ENCODE measurements around the gene CPNE1.
"Not testable (repeated sequence)": the region's sequence is repeated elsewhere in the genome, so short reads cannot be mapped to it uniquely, and the experiment has no call there.

The CPNE1 gene
- total RNA-seq, result 96.6 reads per million, percentile 82 among the genes with 10 or more reads in this experiment

DNA sequence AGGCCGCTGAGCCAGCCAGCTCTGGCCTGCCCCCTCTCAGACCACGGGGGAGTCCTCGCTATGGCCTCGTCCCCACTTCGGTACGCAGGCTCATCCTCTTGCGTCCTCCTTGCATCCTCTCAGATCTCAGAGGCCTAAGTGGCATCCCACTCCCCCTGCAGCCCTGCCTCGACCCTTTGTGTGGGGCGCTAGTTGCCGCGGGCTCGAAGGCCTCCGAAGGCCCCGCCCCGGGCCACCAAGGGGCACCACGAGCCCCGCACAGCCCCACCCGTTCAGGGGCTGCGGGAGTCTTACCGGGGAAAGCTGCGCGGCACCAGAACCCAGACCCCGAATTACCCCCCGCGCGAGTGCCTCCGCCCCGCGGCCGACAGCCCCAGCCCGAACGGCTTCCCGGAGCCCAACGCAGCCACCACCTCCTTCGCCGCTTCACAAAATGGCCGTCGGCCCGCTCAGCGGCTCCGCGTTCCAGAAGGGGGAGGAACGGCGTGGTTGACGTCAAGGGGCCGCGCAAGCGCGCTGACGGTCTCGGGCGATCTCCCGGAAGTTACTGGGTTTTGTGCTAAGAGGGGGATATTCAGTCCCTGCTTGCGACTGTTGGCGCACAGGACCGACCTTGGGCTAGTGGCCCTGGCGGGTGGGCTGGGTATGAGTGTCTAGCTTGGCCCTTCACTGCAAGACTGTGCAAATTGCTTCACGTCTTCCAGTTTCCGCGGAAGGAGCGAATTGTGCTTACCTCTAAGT is at the start of gene CPNE1, which contains the start of gene RBM12:
Gene CPNE1 (minus strand): TSS at position 435 of the 741 bp plus-strand sequence. CDS start 31,977 bp downstream, outside the sequence.
Gene RBM12 (minus strand): TSS at position 435 of the 741 bp plus-strand sequence. CDS start 9,578 bp downstream, outside the sequence.
- DNase-seq, result peak; percentile 88

DNA sequence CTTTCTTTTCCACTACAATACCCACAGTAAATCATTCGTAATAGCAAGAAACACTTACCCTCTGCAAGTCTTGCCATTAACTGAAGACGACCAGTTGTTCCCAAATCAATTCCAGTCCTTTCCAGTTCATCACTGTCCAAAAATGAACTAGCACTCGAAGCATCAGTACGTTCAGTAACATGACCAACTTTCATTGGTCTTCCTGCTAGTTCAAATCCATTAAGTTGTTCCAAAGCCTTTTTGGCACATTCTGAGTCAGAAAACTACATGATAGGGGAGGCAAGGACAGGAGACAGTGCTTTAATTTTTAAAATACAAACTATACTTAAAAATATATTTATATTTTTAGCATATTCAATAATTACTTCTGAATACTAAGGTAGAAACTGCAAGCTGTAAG is 49.4 kb upstream of the CPNE1 start:
- DNase-seq, result no peak

DNA sequence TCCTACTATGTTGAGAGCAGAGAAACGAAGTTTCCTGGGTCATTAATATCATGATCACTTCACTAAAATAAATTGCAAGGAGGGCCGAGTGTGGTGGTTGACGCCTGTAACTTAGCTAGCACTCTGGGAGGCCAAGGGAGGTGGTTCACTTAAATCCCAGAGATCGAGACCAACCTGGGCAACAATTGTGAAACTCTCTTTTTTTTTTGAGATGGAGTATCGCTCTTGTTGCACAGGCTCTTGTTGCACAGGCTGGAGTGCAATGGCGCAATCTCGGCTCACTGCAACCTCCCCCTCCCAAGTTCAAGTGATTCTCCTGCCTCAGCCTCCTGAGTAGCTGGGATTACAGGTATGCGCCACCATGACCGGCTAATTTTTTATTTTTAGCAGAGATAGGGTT is 48.4 kb upstream of the CPNE1 start:
- DNase-seq, result not testable (repeated sequence)

DNA sequence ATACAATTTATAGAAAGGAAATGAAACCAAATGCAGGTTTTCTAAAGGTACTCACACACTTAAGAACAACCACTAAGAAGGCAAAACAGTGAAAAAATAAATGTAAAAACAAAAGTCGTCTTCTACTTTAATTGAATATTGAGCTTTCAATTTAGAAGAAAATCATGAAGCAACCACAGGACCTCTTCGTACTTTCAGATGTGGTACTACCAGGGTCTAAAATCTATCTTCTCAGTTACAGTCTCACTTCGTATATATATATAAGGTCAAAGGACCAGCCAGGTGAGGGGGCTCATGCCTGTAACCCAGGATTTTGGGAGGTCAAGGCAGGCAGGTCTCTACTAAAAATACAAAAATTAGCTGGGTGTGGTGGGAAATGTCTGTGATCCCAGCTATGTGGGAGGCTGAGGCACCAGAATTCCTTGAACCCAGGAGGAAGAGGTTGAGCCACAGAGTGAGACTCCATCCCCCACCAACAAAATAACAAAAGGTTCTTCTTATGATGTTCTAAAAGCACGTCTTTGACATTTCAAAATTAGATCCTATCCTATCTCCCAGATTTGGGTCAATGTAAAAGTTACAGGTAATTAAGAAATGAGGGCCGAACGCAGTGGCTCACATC is 47.0 kb upstream of the CPNE1 start:
- no peak for DNase-seq

DNA sequence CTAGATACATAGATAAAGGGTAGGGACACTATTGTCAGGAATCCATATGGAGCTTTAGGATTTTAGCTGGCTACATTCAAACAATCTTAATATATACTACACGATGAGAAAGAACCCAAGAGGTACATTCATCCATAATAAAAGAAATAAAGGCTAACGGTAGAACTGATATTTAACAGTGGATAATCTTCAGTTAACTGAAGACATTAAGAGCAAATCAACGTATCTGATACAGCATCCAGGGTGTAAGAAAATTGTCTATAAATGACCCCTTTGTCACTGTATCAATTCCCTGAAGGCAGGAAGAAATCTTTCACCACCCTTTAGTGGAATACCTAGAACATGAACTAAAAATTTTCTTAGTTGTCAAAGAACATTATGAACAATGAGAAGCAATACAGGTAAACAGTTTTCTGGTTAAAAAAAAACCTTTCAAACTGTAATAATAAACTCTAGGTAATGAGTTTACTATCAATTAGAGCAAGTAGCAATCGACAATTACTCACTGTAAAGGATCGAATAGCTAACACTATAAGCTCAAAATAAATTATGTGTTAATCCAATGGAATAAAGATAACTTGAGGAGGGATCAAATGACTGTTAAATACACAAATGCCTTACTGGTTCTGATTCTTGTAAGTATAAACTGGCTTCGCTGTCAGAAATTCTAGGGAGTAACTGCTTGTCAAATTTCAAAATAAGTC is 46.3 kb upstream of the CPNE1 start:
- no peak for DNase-seq

DNA sequence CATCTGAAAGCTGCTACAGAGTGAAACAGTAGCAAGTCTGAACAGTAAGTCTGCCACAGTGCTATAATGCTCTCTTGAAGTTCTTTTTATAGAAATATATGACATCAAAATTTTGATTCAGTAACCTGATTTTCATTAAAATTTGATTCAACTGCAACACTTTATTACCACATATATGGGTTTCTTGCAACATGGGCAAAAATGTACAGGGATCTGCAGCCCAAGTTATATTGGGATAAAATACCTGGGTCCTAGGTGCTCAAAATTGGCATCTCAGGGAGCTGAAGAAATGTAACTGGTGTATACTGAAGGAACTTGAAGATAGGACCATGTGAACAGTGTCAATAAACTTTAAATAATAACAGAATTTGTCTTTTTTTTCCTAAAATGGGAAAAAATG is 45.3 kb upstream of the CPNE1 start:
- no peak for DNase-seq

DNA sequence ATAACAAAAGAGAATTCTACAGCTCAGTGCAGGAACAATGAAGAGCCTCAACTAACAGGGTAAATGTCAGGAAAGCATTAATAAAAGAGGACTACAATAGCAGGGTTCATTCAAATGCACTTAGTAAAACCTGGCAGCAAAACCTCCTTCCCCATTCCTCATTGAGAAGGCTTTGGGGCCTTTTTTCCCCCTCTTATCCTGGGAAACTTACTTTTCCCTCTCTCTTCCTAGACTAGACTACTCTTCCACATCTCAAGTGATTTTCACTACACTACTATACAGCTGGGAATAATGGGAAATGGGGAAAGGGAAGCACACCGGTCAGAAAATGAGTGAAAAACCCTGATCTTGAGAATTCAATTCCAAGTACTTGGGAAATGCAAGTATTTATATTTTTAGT is 44.6 kb upstream of the CPNE1 start:
- DNase-seq, result no peak

DNA sequence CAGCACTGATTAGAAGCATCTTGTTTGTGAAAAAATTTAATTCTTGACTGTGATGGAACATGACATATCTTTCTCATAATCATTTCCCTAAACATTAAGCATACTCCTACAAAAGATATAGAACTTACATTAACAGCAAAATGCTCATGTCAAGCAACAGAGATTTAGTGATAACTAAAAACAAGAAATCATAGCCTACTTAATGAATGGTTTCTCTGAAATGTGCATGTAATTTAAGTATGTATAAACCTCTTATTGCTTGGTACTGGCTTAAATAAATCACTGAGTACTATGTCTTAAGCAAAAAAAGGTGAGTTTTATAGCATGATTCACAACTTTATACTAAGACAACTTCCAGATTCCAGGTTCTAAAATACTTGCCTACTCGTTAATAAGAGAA is 43.8 kb upstream of the CPNE1 start:
- no peak for DNase-seq

DNA sequence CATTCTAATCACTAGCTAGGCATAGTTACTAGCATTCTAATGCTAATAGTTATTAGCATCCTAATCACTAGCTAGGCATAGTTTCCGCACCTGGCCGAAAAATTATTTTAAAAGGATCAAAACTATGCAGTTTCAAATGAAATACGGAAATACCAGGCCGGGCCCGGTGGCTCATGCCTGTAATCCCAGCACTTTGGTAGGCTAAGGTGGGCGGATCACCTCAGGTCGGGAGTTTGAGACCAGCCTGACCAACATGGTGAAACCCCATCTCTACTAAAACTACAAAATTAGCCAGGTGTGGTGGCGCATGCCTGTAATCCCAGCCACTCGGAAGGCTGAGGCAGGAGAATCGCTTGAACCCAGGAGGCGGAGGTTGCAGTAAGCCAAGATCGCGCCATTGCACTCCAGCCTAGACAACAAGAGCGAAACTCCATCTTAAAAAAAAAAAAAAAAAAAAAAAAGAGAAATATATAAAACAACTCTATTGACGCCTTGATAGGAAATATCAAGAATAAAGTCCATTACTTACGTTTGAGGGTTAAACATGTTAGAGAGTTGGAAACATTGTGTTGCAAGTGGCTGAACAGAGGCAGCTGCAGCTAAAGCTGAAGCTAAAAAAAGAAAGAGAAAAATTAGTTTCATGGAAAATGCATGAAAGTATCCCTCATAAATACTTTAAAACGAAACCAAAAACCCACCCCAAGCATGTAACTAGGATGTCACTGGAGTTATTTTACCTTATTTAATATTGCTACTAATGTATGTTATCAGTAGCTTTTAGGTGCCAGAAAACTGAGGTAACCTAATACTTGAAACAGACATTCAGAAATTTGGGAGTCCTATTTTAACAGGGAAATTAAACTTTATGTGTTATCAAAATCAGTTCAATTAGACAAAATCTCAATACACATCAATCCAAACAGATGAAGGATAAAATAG is 42.2 kb upstream of the CPNE1 start:
- DNase-seq, result not testable (repeated sequence)

DNA sequence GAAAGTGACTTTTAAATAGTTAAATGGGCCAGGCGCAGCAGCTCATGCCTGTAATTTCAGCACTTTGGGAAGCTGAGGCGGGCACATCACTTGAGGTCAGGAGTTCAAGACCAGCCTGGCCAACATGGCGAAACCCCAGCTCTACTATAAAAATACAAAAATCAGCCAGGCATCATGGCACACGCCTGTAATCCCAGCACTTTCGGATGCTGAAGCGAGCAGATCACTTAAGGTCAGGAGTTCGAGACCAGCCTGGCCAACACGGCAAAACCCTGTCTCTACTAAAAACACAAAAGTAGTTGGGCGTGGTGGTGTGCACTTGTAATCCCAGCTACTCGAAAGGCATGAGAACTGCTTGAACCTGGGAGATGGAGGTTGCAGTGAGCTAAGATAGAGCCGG is 41.2 kb upstream of the CPNE1 start:
- not testable (repeated sequence) for DNase-seq

DNA sequence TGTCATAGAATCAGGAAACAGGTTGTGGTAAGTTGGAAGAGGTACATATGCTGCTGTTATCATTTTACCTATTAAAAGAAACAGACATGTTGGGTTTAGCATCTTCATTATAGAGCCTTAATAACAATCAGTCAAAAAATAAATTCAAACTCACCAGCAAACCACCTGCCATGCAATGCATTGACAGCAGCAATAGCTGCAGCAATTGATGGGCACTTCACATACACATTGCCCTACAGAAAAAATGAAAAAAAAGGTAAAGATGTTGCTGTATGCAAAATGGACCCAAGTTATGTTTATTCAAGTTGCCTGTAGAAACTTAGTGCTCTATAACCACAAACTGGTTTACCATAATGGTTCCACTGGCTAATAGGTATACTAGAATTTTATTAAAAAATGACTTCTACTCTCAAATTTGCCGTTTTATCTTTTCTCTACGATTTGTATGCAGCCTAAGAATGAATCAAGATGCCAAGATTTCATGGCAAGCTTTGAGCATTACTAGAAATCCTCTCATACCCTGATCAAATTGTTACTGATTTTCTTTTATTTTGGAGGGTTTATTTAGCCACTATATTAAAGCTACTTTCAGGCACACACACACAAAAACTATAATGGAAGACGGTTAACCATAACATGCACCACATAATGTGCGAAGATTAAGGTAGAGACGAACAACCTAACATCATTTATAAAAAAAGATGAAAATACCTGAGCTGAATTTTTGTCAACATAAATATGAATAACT is 40.0 kb upstream of the CPNE1 start:
- DNase-seq, result no peak

DNA sequence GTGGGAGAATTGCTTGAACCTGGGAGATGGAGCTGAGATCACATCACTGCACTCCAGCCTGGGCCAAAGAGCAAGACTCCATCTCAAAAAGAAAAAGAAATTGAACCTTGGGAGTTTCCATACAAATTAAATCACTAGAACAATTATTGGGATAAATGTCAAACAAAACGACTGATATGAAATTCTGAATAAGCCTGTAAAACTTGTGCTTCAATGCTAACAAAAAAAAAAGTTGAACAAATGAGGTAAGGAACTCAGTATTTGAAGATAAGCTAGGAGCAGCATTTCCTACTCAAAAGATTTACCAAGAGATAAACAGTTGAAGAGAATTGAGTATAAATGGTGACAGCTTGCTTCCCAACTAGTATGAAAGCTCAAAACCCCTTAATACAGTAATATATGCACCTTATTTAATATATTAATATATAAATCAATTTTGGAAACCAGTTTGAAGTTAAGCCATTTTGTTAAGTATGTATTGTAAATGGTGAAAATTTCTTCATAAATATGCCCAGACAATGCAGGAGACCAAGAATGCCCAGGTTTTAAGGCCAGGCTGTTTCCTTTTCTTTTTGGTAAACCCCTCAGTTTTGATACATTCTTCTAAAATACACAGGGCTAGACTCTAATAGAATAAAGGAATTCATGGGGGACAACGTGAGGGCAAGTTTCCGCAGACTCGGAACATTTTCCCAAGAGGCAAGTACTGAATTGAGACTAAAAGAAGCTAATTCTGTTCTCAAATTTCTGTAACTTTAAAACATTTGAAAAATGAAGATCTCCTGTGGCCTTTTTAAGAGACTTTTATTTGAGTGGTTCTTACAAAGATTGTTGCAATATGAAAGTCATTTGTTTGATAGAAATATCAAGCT is 38.4 kb upstream of the CPNE1 start:
- no peak for DNase-seq

DNA sequence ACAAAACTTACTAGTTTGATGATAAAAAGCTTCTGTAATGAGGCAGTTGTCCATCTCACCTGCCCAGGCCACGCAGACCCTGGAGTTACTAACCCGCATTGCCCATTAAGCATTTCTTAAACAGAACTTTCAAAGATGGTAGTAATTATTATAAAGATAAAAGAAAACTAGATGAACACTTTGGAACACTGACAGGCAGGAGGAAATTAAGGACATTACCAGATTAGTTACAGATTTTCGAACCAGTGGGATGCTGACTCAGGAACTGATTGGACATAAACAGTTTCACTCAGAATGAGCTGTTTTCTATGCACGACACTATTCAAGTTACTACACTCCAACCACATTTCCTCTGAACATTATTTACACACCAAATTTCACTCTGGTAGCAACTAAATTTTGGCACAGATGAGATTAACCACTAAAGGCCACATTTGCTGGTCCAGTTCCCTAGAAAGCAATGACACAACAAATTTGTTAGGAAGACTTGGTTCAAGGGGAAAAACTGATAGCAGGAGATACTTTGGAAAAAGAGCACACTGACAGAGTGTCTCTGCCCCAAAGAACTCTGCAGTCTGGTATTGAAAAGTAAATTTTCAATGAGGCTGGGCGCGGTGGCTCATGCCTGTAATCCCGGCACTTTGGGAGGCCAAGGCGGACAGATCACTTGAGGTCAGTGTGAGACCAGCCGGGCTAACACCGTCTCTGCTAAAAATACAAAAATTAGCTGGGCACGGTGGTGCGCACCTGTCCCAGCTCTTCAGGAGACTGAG is 37.5 kb upstream of the CPNE1 start:
- DNase-seq, result no peak

DNA sequence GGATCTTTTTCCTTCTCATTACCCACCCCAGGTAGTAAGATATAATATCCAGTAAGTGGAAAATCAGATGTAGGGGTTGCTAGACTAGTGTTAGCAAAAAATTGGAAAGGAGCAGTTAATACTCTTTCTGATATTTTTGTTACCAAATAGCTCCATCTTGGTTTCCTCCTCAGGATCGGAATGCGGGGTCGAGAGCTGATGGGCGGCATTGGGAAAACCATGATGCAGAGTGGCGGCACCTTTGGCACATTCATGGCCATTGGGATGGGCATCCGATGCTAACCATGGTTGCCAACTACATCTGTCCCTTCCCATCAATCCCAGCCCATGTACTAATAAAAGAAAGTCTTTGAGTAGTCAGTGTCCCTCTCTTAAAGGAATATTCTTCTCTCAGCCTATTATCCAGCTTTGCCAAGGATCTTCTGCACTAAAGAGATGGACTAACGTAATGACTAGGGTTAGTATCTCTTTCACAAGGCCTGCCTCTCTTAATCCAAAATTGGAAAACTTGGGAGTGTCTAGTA is 36.0 kb upstream of the CPNE1 start:
- no peak for DNase-seq

DNA sequence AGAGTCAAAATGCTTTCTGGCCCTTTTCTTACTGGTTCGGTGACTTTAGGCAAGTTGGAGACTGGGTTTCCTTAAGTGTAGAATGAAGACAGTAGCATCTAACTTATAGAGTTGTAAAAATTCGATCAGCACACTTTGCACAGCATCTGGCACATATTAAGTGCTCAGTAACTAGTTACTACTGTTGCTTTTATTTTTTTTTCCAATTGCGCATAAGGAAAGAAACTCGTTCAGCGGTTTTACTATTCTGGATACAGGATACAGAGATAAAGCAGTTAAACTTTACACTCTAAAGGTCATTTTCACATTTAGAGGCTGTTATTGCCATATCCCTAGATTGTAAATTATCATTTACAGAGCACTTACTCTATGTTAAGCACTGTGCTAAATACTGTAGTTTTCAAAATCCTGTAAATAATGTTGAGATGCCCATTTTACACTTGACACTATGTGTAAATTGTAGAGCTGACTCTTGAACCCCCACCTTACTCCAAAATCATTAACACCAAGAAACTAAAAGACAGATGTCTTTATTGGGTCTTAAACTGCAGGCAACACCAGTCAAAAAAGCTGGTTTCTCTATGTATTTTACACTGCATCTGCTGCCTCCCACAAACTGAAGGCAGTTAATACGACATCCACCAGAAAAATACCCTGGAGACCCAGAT is 35.4 kb upstream of the CPNE1 start:
- DNase-seq, result no peak

DNA sequence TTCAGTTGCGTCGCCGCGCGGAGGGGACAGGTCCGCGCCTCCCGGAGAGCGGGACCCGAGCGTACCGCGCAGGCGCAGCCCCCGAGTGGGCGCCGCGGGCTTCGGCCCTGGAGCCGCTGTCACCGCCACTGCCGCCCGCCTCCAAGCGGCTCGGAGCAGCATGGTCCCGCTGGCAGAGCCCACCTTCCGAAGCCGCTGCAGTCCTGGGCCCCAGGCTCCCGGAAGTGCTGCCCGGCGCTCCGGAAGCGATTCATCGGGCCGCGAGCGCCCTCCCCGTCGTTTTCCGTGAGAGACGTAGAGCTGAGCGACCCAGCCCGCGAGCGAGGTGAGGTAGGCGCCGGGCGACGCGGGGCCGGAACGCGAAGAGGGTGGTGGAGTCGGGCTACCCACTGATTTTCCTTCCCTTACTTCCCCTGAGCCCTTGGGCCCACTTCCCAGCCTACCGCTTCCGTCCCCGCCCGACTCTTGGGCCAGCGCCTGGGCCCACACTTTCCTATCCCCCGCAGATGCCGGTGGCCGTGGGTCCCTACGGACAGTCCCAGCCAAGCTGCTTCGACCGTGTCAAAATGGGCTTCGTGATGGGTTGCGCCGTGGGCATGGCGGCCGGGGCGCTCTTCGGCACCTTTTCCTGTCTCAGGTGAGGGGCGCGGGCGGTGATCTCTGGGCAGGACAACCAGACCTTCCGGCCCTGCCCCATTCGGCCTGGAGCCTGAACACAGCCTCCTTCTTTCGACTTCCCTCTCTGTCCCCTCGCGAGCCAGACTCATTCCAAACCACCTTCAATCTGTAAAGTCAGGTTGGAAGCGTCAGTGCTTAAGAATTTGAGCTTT is 34.6 kb upstream of the CPNE1 start, which contains the start of the genes NFS1 and ROMO1:
Gene NFS1 (minus strand): TSS at position 226 of the 830 bp plus-strand sequence. CDS start 64 bp downstream, at position 162.
Gene ROMO1 (plus strand): TSS at position 279 of the 830 bp plus-strand sequence. CDS start 228 bp downstream, at position 507.
- peak; percentile 84 for DNase-seq

DNA sequence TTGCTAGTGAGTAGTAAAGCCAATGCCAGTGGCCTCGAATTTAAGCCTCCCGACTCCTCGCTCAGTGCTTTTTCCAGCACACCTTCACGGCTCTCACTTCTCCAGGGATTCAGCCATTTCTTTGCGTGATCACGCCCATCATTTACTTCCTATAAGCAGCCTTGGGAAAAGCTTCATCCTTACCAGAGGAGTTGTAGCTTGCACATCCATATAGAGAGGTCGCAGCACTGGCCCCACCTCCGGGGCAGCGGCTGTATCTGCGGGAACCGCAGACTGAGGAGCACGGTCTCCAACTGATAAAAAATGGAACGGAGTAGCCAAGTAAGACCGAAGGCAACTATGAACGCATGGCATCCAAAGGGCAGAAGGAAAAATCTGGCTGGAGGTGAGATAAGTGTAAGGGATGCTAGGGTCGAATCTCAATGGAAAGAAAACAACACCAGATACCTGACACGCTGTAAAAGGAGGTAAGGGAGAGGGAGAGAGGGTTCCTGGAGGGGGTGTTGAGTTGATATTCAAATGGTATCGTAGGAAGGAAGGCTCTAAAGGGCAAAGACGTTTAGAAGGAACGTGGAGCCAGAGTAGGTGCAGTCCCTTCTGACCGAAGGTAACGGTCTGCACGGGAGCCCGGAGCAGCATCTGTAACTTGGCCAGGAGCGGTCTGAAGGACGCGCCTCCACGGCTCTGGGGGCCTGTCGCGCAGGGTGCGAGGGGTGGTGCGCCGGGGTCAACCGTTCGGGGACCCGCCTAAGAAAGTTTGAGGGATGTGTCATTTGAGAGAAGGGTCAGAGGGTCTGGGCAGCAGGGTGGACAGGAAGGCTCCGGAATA is 33.8 kb upstream of the CPNE1 start:
- no peak for DNase-seq

All from effector CD4-positive, alpha-beta T cell (primary cell).